GM21825 (cell line): ENCODE results near the gene IGF1R.

Experiments
- ATAC-seq: cut with Tn5 transposase; IDR thresholded peaks from one replicate; pipeline ENCODE4 v1.9.1; 2021; ENCODE audit warnings: mild to moderate bottlenecking, moderate library complexity; ENCODE audit not compliant: unreplicated experiment

Gene IGF1R

GRCh38 chr15:98876451-98877369, 228.4 kb downstream of the IGF1R start:
- no peak for ATAC-seq

GRCh38 chr15:98878172-98878571, 229.8 kb downstream of the IGF1R start:
- no peak for ATAC-seq

- no peak for ATAC-seq
Observed at GRCh38 chr15:98878862-98879261, 230.5 kb downstream of the IGF1R start.

- peak; percentile 65 for ATAC-seq
Observed at GRCh38 chr15:98881526-98882520, 233.5 kb downstream of the IGF1R start.

- no peak for ATAC-seq
Observed at GRCh38 chr15:98883478-98883877, 235.1 kb downstream of the IGF1R start.

- no peak for ATAC-seq
Observed at GRCh38 chr15:98884894-98885293, 236.6 kb downstream of the IGF1R start.

- no peak for ATAC-seq
Observed at GRCh38 chr15:98887976-98888375, 239.6 kb downstream of the IGF1R start.

- ATAC-seq, result no peak
Observed at GRCh38 chr15:98888820-98889479, 240.6 kb downstream of the IGF1R start.

- no peak for ATAC-seq
Observed at GRCh38 chr15:98889930-98890695, 241.8 kb downstream of the IGF1R start.

GRCh38 chr15:98891301-98891700, 243.0 kb downstream of the IGF1R start:
- no peak for ATAC-seq

GRCh38 chr15:98893401-98893800, 245.1 kb downstream of the IGF1R start:
- ATAC-seq, result no peak

- no peak for ATAC-seq
Observed at GRCh38 chr15:98894312-98894711, 246.0 kb downstream of the IGF1R start.

GRCh38 chr15:98896002-98896721, 247.8 kb downstream of the IGF1R start:
- ATAC-seq, result no peak

- no peak for ATAC-seq
Observed at GRCh38 chr15:98896802-98897732, 248.7 kb downstream of the IGF1R start.

GRCh38 chr15:98898122-98898521, 249.8 kb downstream of the IGF1R start:
- ATAC-seq, result no peak

GRCh38 chr15:98899272-98900021, 251.1 kb downstream of the IGF1R start:
- no peak for ATAC-seq

- no peak for ATAC-seq
Observed at GRCh38 chr15:98900356-98900755, 252.0 kb downstream of the IGF1R start.
